ENCODE results near the gene NPC2. TPM values are rescaled to one million over a fixed set of nuclear protein-coding genes. Genes with fewer than 3 reads are reported as not detected.

NPC2 gene
- total RNA-seq, 4 donors from 2014 or later = 119 to 205 (median 162) TPM

DNA sequence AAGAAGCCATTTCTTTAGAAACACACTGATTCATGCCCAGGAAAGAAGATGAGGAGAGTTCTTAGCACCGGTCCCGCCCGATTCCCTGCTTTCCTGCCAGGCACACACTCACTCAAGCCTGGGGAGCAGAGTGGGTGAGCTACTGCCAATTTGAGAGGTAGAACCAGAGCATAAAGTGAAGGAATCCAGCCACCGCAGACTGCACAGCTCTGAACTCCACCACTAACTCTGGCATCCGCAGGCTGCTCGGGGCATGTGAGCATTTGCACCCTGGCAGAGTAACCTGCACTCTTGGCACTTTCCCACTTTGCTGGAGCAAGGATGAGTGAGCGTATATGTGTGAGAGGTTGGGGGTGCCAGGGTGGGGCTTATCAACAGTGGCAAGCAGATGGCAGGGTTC, 63.1 kb downstream of the NPC2 start:
- DNase-seq (ENCODE audit: extremely low spot score) = no peak
- TF ChIP-seq POLR2AphosphoS5 (IDR thresholded peaks at IDR 0.05) (no peak), EP300 (IDR thresholded peaks at IDR 0.05) (no peak), POLR2A (IDR thresholded peaks at IDR 0.05; ENCODE audit: low read depth) (no peak)
- TF ChIP-seq, protein P1, sequence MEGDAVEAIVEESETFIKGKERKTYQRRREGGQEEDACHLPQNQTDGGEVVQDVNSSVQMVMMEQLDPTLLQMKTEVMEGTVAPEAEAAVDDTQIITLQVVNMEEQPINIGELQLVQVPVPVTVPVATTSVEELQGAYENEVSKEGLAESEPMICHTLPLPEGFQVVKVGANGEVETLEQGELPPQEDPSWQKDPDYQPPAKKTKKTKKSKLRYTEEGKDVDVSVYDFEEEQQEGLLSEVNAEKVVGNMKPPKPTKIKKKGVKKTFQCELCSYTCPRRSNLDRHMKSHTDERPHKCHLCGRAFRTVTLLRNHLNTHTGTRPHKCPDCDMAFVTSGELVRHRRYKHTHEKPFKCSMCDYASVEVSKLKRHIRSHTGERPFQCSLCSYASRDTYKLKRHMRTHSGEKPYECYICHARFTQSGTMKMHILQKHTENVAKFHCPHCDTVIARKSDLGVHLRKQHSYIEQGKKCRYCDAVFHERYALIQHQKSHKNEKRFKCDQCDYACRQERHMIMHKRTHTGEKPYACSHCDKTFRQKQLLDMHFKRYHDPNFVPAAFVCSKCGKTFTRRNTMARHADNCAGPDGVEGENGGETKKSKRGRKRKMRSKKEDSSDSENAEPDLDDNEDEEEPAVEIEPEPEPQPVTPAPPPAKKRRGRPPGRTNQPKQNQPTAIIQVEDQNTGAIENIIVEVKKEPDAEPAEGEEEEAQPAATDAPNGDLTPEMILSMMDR (IDR thresholded peaks at IDR 0.05) = no peak
- peaks cover 0 to 19% (median 6%) of the 10 kb centered on the region in 4 donors for H3K27me3 ChIP-seq
- H3K4me1 ChIP-seq = peaks cover 0 to 10% (median 8%) of the 10 kb centered on the region in 4 donors
- 87% methylated on average over 7 of the region's 7 CpGs for WGBS
- no peaks in the 10 kb centered on the region for H3K9me3 ChIP-seq
- H3K27ac ChIP-seq (replicated peaks in 1 of 4) = no peak overlapping the region
- no peak overlapping the region for H3K4me3 ChIP-seq
- H3K36me3 ChIP-seq = no peaks in the 10 kb centered on the region
- intact Hi-C loops (cut with DNase I) = no loop called here

Other genes with a start within 250 kb of the NPC2 start
- gene ABCD4, start 190.4 kb downstream of the NPC2 start, total RNA-seq = 10 to 100 TPM; 25.5 to 39.5 (median 29.3) TPM
- gene VRTN, start 144.8 kb downstream of the NPC2 start, total RNA-seq = not detected
- under 1 TPM in 3 of 4 donors, not detected in 1; 0.29 to 0.65 (median 0.33) TPM for gene SYNDIG1L, start 67.1 kb downstream of the NPC2 start, total RNA-seq
- 10 to 100 TPM in 3 of 4 donors, 1 to 10 TPM in 1; 5.8 to 20.4 (median 15.1) TPM for gene ISCA2, start 460 bp upstream of the NPC2 start, total RNA-seq
- 100 to 1,000 TPM in 2 of 4 donors, 10 to 100 TPM in 2; 62.0 to 151 (median 109) TPM for gene LTBP2, start 118.9 kb upstream of the NPC2 start, total RNA-seq
- 10 to 100 TPM; 12.3 to 21.6 (median 16.2) TPM for gene AREL1, start 219.8 kb upstream of the NPC2 start, total RNA-seq
- gene FCF1, start 219.8 kb upstream of the NPC2 start, total RNA-seq = 10 to 100 TPM; 19.1 to 26.7 (median 23.2) TPM

Data from esophagus muscularis mucosa (tissue), 4 donors.